Mesodermal cell (in vitro differentiated cells): ENCODE results near the gene LHFPL3.
"Not testable (repeated sequence)": the region's sequence is repeated elsewhere in the genome, so short reads cannot be mapped to it uniquely, and the experiment has no call there.

Experiments
- H3K27ac ChIP-seq: 2 replicates; pipeline ENCODE4 v1.7.0; 2013; ENCODE audit warnings: mild to moderate bottlenecking, low read depth, low read length, moderate library complexity; ENCODE audit not compliant: severe bottlenecking
- H3K36me3 ChIP-seq: 2 replicates; pipeline ENCODE4 v1.7.1; 2013; ENCODE audit warnings: mild to moderate bottlenecking, low read length, moderate library complexity; ENCODE audit not compliant: control insufficient read depth, insufficient read depth
- H3K4me1 ChIP-seq: one replicate; pipeline ENCODE4 v1.7.1; 2013; ENCODE audit warnings: mild to moderate bottlenecking, low read length; ENCODE audit not compliant: insufficient read depth, control insufficient read depth, poor library complexity, severe bottlenecking
- H3K4me3 ChIP-seq: 2 replicates; pipeline ENCODE4 v1.7.0; 2013; ENCODE audit warnings: low read length, control low read depth, mild to moderate bottlenecking; ENCODE audit not compliant: insufficient read depth, poor library complexity, severe bottlenecking; ENCODE audit errors: extremely low read depth
- H3K9me3 ChIP-seq: 2 replicates; pipeline ENCODE4 v1.7.1; 2013; ENCODE audit warnings: mild to moderate bottlenecking, low read length, moderate library complexity; ENCODE audit not compliant: control insufficient read depth
- WGBS, 2 experiments: methylation state at CpG; one replicate each; pipeline ENCODE4 v1.1.5; 2013; ENCODE audit warnings: missing lambda C conversion rate in 2 of 2; ENCODE audit not compliant: insufficient coverage in 2 of 2; 5-methylcytosine and 5-hydroxymethylcytosine counted together

Gene LHFPL3

DNA sequence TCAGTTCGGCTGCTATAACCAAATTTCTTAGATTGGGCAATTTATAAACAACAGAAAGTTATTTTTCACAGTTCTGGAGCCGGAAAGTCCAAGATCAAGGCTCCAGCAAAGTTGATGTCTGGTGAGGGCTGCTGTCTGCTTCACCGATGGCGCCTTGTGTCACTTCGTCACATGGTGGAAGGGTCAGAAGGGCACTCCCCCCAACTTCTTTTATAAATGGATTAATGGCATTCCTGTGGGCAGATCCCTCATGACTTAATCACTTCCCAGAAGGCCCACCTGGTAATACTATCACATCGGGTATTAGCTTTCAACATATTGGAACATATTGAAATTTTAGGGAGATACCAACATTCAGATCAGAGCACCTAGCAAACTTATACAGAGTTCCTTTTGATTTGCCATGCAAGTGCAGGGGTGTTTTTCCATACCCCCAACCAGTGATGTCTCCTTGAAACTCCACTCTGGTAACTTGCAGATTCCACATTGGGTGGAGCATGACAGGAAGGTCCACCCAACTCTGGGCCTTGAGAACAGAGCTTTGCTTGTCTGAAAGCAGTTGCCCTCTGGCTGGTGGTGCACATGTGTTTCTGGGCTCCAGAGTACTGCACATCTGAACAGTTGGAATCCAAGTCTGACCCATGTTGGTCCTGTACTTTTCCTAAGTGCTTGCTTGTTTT, 600.5 kb downstream of the LHFPL3 start:
- Histone ChIP-seq H3K36me3 (no peaks in the 10 kb centered on the region), H3K27ac (no peak overlapping the region), H3K4me1 (peaks cover 10% of the 10 kb centered on the region), H3K9me3 (no peaks in the 10 kb centered on the region), H3K4me3 (no peak overlapping the region)
- 95 to 100% methylated on average over 2 to 3 of the region's 6 CpGs for WGBS, 2 experiments

DNA sequence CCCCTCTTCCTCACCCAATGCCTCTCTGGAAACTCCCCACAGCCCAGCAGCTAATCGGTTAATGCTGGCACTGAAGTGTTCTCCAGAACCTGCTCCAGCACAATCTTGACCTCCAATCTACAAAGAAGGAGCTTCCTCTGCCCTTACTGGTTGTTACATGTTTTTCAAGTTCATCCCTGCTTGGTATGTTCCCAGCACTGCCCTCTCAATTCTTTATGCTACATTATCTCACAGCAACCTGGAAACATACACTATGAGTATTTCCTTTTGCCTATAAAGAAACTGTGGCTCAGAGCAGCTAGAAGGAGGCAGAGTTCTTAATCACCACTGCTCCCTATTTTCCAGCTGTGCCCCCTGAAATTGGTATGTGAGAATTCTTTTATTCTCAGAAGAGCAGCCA, 601.5 kb downstream of the LHFPL3 start:
- Histone ChIP-seq H3K36me3 (no peaks in the 10 kb centered on the region), H3K27ac (no peak overlapping the region), H3K4me1 (peaks cover 10% of the 10 kb centered on the region), H3K4me3 (no peak overlapping the region), H3K9me3 (no peaks in the 10 kb centered on the region)
- whole genome bisulfite sequencing, 2 experiments: 78 to 100% methylated on average over 1 of the region's 1 CpG

DNA sequence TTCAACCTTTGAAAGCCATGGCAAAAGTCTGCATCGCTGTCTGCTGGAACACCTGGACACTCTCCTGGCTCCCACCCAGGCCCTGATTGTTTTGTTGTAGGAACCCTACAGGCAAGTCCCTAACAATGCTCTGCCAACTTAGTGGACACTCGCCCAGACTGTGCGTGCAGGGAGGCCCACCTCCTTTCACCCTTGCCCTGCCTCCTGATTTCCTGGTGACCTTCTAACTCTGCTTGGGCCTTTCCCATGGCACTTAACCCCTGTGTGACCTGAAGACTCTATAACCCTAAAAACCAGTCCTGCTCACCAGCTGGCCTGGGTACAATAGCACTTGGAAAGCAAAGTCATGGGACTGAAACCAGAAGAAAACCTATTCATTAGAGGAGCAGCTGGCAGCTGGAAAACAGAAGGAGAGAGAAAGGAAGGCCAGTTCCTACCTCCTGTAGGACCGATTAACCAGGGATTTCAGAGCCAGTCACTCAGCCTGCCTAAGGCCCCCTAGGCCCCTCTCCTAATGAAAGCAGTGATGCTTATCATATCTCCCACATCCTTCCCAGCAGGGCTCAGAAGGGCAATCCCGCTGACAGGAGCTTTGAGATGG, 602.9 kb downstream of the LHFPL3 start:
- peak overlapping the region; percentile 81 for H3K27ac ChIP-seq
- WGBS, 2 experiments: 39 to 54% methylated on average over 3 of the region's 5 CpGs

DNA sequence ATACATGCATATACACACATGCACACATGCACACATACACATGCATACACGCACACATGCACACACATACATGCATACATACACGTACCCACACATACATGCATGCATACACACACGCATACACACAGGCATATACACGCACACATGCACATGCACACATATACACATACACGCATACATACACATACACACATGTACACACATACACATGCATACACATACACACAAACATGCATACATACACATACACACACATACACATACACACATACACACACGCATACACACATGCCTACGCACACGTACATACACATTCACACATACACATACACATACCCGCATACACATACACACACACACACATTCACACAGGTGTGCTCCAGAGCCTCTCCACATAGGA, 604.6 kb downstream of the LHFPL3 start:
- Histone ChIP-seq H3K4me3 (no peak overlapping the region), H3K27ac (no peak overlapping the region), H3K36me3 (no peaks in the 10 kb centered on the region), H3K9me3 (no peaks in the 10 kb centered on the region), H3K4me1 (peaks cover 10% of the 10 kb centered on the region)
- WGBS, 2 experiments: 94 to 95% methylated on average over 9 of the region's 9 CpGs

More for the DNA sequence above, 602.9 kb downstream of the LHFPL3 start:
- Histone ChIP-seq H3K36me3 (no peaks in the 10 kb centered on the region), H3K4me3 (no peak overlapping the region), H3K9me3 (no peaks in the 10 kb centered on the region), H3K4me1 (peaks cover 10% of the 10 kb centered on the region)

DNA sequence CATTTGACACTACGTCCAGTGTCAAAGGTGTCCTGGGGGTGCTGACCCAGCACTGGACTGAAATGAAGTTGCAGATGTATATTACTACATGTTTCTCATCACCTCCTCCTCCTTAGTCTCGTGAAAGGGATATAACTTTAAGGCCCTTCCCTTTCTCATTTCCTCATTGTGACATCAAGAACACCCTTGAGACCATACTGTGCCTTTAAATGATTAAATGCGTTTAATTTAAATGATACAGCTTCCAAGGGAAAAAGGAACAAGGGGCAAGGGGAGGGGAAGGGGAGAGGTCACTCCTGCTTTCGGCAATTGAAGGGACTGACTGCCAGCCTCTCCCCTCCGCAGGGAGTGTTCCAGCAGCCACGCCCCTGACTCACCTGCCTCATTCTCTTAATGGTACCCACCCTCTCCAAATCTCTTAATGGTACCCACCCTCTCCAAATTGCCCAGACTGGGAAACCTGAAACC, 605.2 kb downstream of the LHFPL3 start:
- Histone ChIP-seq H3K4me1 (peaks cover 10% of the 10 kb centered on the region), H3K9me3 (no peaks in the 10 kb centered on the region), H3K4me3 (no peak overlapping the region), H3K27ac (no peak overlapping the region), H3K36me3 (no peaks in the 10 kb centered on the region)
- 79% methylated on average over 3 of the region's 6 CpGs; no CpG with 5 or more reads in 1 of the 2 experiments for WGBS, 2 experiments

DNA sequence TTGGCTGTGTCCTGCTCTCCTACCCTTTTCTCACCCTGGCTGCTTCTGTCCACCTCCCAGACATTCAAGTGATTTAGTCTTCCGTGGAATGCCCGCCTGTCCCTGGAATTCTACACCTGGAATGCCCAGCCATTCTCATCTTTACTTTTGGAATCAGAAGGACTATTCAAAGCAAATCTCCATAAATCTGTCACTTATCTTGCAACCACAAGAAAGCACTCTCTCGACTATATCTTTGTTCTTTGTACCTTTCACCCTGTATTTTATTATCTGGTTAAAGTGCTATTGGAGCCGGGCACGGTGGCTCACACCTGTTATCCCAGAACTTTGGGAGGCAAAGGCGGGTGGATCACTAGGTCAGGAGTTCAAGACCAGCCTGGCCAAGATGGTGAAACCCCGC, 606.3 kb downstream of the LHFPL3 start:
- Histone ChIP-seq H3K4me1 (peaks cover 6% of the 10 kb centered on the region), H3K9me3 (no peaks in the 10 kb centered on the region), H3K36me3 (no peaks in the 10 kb centered on the region), H3K4me3 (no peak overlapping the region), H3K27ac (no peak overlapping the region)
- 84 to 93% methylated on average over 4 to 6 of the region's 7 CpGs for WGBS, 2 experiments

DNA sequence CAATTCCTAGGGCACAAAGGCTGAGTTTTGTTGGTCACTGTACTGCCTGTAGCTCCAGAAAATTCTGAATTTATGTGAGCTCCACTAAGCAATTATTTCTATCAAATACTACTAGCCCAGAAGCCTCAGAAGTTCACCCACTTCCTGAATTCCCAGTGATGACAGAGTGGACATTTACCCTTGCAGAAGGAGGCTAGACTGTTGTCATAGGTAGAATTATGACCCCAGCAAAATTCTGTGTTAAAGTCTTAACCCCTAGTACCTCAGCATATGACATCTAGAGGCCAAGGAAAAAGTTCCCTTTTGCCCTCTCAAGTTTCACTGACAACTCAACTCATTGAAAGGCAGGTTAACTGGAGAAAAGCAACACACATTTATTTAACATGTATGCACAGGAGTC, 606.9 kb downstream of the LHFPL3 start:
- Histone ChIP-seq H3K36me3 (no peaks in the 10 kb centered on the region), H3K27ac (no peak overlapping the region)

DNA sequence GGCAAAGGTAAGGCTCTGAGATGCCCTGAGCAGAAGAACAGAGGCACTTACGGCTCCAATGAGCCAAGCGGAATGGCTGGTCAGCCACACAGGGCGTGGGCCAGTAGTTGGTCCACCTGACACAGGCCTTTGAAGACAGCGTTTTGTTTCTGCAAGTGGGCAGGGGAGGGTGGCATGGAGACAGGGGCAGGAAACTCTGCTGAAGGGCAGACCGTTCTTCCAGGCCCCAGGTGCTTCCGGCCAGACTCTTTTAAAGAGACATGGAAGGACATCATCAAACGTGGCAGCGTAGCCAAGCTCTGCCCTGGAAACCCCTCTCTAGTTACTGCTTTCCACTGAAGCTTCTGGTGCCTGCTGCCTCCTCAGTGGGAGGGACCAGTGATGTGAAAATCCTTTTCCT, 608.1 kb downstream of the LHFPL3 start:
- H3K36me3 ChIP-seq: no peaks in the 10 kb centered on the region
- no peak overlapping the region for H3K4me3 ChIP-seq
- H3K27ac ChIP-seq: no peak overlapping the region
- no peaks in the 10 kb centered on the region for H3K9me3 ChIP-seq
- 94% methylated on average over 8 of the region's 8 CpGs for WGBS, 2 experiments
- H3K4me1 ChIP-seq: no peaks in the 10 kb centered on the region

More for the DNA sequence above, 606.9 kb downstream of the LHFPL3 start:
- Histone ChIP-seq H3K4me3 (no peak overlapping the region), H3K9me3 (no peaks in the 10 kb centered on the region), H3K4me1 (peaks cover 6% of the 10 kb centered on the region)

DNA sequence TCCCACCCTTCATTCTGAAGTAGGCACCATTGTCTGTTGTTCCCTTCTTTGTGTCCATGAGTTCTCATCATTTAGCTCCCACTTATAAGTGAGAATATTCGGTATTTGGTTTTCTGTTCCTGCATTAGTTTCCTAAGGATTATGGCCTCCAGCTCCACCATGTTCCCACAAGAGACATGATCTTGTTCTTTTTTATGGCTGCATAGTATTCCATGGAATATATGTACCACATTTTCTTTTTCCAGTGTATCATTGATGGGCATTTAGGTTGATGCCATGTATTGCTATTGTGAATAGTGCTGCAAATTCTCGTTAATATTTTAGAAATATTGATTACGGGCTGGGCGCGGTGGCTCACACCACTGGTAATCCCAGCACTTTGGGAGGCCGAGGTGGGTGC, 609.1 kb downstream of the LHFPL3 start:
- H3K27ac ChIP-seq, H3K4me1 ChIP-seq, H3K4me3 ChIP-seq, H3K36me3 ChIP-seq, H3K9me3 ChIP-seq: not testable (repeated sequence)
- WGBS, 2 experiments: 94% methylated on average over 5 of the region's 6 CpGs

DNA sequence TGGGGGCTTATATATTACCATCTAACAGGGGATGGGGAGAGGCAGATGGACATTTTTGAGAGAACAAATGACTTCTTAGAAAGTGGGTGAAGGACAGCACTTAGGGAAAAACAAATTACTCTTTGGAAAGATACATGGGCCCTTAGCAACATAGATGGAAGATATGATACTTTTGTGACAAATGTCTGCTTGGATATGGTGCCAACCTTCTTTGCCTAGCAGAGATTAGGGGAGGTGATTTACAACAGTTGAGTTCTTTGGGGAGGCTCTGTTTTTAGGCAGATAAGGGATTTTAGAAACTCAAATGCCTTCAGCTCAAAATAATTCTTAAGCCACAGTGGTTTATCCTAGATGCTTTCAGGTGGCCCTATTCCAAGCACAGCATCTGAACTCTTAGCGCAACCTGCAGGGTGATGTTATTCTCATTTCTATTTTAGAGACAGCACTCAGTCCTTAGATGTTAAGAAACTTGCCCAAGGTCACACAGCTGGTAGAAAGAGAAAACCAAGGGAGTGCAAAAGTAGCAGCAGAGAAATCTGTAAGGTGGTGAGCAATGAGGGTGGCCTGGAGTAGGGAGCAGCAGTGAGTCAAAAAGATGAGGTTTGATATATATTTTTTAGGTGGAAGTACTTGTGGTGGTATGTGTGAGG, 610.5 kb downstream of the LHFPL3 start:
- 75% methylated on average over 1 of the region's 1 CpG; no CpG with 5 or more reads in 1 of the 2 experiments for WGBS, 2 experiments
- Histone ChIP-seq H3K27ac (no peak overlapping the region), H3K9me3 (no peaks in the 10 kb centered on the region), H3K36me3 (no peaks in the 10 kb centered on the region), H3K4me3 (no peak overlapping the region), H3K4me1 (peaks cover 6% of the 10 kb centered on the region)
